Caco-2 (cell line): ENCODE results near the gene FAM229A. TPM values are rescaled to one million over a fixed set of nuclear protein-coding genes. Genes with fewer than 3 reads are reported as not detected.
A peak's percentile ranks its signal among the peaks of the same experiment; 100 is the strongest.

Experiments used
- BruUV-seq: library from RNA; stranded (reverse); fragments of 400-500 nt; replicated peaks from 2 replicates; lab custom pipeline; 2021; lab: Mats Ljungman, UMichigan
- CTCF ChIA-PET: fragments of 300-600 bp; sonication (Branson Sonifier 250); formaldehyde crosslinking; loops from one replicate; lab custom pipeline; 2022; ENCODE audit warnings: antibody characterized with exemption; lab: Charles Lee
- POLR2A ChIA-PET: fragments of 300-600 bp; sonication (Branson Sonifier 250); formaldehyde crosslinking; loops from one replicate; lab custom pipeline; 2022; ENCODE audit warnings: antibody characterized with exemption; lab: Charles Lee
- DNase-seq, 2 experiments: peaks; one replicate each; pipeline versions ENCODE4 v3.0.0 to v3.0.0-alpha.2; 2020 to 2022
- H3K27me3 ChIP-seq: replicated peaks from 2 replicates; pipeline ENCODE4 v1.6.0; 2011; ENCODE audit warnings: low read length; ENCODE audit not compliant: control insufficient read depth, insufficient read depth
- H3K36me3 ChIP-seq: 2 replicates; pipeline ENCODE4 v1.5.1; 2011; ENCODE audit warnings: low read length; ENCODE audit not compliant: control insufficient read depth, insufficient read depth
- H3K4me1 ChIP-seq: fragments of 250-450 bp; sonication (Bioruptor Pico); 2 replicates; pipeline ENCODE4 v1.5.1; 2020; ENCODE audit warnings: mild to moderate bottlenecking
- H3K4me3 ChIP-seq: 2 replicates; pipeline ENCODE4 v1.5.1; 2011; ENCODE audit warnings: low read depth, mild to moderate bottlenecking, control low read depth, low read length
- H3K9me3 ChIP-seq: fragments of 250-450 bp; sonication (Bioruptor Pico); 2 replicates; pipeline ENCODE4 v1.5.1; 2020; ENCODE audit warnings: mild to moderate bottlenecking, moderate library complexity
- H3K27ac Mint-ChIP-seq: one replicate; pipeline ENCODE4 v1.8.0; 2022; ENCODE audit warnings: mixed read lengths; ENCODE audit not compliant: unreplicated experiment
- H3K27me3 Mint-ChIP-seq: one replicate; pipeline ENCODE4 v1.8.0; 2022; ENCODE audit warnings: mixed read lengths; ENCODE audit not compliant: insufficient read depth, unreplicated experiment
- H3K36me3 Mint-ChIP-seq: one replicate; pipeline ENCODE4 v1.8.0; 2022; ENCODE audit warnings: mild to moderate bottlenecking, mixed read lengths; ENCODE audit not compliant: insufficient read depth, unreplicated experiment
- H3K4me1 Mint-ChIP-seq: one replicate; pipeline ENCODE4 v1.8.0; 2022; ENCODE audit warnings: low read depth, mixed read lengths; ENCODE audit not compliant: unreplicated experiment
- H3K4me3 Mint-ChIP-seq: one replicate; pipeline ENCODE4 v1.8.0; 2022; ENCODE audit warnings: mild to moderate bottlenecking, moderate library complexity, mixed read lengths; ENCODE audit not compliant: unreplicated experiment
- H3K9me3 Mint-ChIP-seq: one replicate; pipeline ENCODE4 v1.8.0; 2022; ENCODE audit warnings: mixed read lengths; ENCODE audit not compliant: unreplicated experiment
- intact Hi-C: fragments of 100-400 bp; cut with micrococcal nuclease; formaldehyde crosslinking; loops from one replicate; pipeline ENCODE4 v1.10.0; 2022; ENCODE audit not compliant: unreplicated experiment
- total RNA-seq: library from RNA; stranded (reverse); gene quantifications from 2 replicates; pipeline ENCODE4 v1.2.3, GENCODE V29; 2022
- TF ChIP-seq, protein P1 (sequence below), 2 experiments: fragments of 200-600 bp in 1 of 2; IDR thresholded peaks; 1 replicate in 1 of 2; 2 replicates in 1 of 2; pipeline versions ENCODE4 v1.5.1 to v1.8.0; 2011 to 2022; ENCODE audit warnings: antibody characterized with exemption in 1 of 2, control low read depth in 1 of 2, inconsistent platforms in 1 of 2, low read depth in 1 of 2, low read length in 1 of 2, mild to moderate bottlenecking in 1 of 2, moderate library complexity in 1 of 2; ENCODE audit not compliant: insufficient read depth in 1 of 2, severe bottlenecking in 1 of 2, unreplicated experiment in 1 of 2

Gene FAM229A
- total RNA-seq, 1 experiment from 2014 or later: 2.6 TPM

DNA sequence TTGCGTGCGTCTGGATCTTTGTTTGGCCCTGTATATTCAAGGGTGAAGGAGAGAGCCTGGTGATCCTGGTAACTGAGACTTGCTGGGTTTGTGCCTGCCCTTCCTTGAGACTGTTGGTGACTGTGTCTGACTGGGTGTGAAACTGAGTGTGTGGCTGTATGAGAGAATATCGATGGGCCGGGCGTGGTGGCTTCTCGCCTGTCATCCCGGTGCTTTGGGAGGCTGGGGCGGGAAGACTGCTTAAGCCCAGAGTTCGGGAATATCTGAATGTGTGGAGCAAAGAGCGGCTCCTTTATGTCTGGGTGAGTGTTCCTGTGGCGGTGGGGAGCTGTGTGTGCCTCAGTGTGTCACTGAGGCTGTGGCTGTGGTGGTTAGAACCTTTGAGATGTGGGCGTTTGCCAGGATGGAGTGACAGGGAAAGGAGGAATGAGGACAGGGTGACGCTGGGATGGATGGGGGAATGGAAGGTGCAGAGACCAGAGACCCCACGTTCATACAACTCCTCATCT is 23.6 kb downstream of the FAM229A start:
- H3K4me1 Mint-ChIP-seq: peaks cover 6% of the 10 kb centered on the region
- peaks cover 30% of the 10 kb centered on the region for H3K36me3 Mint-ChIP-seq
- no peak overlapping the region for H3K4me3 ChIP-seq
- TF ChIP-seq, protein P1, sequence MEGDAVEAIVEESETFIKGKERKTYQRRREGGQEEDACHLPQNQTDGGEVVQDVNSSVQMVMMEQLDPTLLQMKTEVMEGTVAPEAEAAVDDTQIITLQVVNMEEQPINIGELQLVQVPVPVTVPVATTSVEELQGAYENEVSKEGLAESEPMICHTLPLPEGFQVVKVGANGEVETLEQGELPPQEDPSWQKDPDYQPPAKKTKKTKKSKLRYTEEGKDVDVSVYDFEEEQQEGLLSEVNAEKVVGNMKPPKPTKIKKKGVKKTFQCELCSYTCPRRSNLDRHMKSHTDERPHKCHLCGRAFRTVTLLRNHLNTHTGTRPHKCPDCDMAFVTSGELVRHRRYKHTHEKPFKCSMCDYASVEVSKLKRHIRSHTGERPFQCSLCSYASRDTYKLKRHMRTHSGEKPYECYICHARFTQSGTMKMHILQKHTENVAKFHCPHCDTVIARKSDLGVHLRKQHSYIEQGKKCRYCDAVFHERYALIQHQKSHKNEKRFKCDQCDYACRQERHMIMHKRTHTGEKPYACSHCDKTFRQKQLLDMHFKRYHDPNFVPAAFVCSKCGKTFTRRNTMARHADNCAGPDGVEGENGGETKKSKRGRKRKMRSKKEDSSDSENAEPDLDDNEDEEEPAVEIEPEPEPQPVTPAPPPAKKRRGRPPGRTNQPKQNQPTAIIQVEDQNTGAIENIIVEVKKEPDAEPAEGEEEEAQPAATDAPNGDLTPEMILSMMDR (IDR thresholded peaks at IDR 0.05; ENCODE audit: insufficient read depth in 1 of 2, low read depth in 1 of 2, low read length in 1 of 2, severe bottlenecking in 1 of 2, unreplicated experiment in 1 of 2): no peak
- H3K27ac Mint-ChIP-seq: peak overlapping the region; percentile 14
- intact Hi-C loops: no loop called here
- 0 out of 2 replicates have a peak, but pooled peaks cover 2% of the 10 kb centered on the region for H3K36me3 ChIP-seq
- no peaks in the 10 kb centered on the region for H3K27me3 Mint-ChIP-seq
- no peaks in the 10 kb centered on the region for H3K9me3 ChIP-seq
- ChIA-PET CTCF (no interaction called here), POLR2A (no interaction called here)
- no peak for DNase-seq
- H3K27me3 ChIP-seq: no peaks in the 10 kb centered on the region
- BruUV-seq: no TSS peak
- H3K4me3 Mint-ChIP-seq: no peak overlapping the region
- H3K9me3 Mint-ChIP-seq: no peaks in the 10 kb centered on the region
- peaks cover 15% of the 10 kb centered on the region; the same call in 1 of the 2 replicates for H3K4me1 ChIP-seq

DNA sequence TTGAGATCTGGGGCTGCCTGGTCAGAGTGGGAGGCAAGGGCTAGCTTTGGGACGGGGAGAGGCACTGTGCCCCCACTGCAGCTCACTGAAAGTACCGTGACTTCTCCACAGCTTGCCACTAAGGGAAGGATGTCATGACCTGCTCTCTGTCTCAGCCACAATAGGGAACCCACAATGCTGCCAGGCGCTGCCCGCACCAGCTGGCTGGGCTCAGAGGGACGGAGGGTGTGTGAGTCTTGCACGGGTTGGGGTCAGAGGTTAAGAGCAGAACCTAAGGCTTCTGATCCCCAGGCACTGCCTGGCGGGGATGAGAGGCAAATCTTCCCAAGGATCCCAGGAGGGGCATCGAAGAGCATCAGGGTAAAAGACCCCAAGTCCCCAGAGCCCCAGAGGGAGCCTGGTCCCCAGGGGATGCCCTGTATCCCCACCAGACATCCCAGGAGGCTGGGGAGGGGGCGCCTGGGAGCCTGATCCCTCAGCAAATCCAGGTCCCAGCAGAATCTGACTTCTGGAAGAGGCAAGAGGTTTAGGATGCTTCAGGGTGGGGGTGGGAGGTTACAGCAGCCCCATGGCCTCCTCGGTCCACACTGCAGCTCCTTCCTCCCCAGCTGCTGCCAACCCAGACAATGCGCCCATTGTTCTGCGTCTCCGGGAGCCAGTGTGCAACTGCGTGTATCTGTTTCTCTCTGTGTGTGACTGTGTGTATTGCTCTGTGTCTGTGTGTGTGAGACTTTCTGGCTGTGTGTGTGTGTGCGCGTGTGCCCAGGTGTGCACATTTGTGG is 24.2 kb downstream of the FAM229A start:
- peaks cover 10% of the 10 kb centered on the region for H3K4me1 Mint-ChIP-seq
- H3K36me3 ChIP-seq: 0 out of 2 replicates have a peak, but pooled peaks cover 2% of the 10 kb centered on the region
- H3K27me3 Mint-ChIP-seq: no peaks in the 10 kb centered on the region
- DNase-seq: no peak
- peak overlapping the region; percentile 14 for H3K27ac Mint-ChIP-seq
- ChIA-PET CTCF (interaction anchor here (0.7 kb wide), 1 partner anchor 127 kb away, joined by 7 read pairs; no protein-coding TSS in a partner anchor), POLR2A (no interaction called here)
- BruUV-seq: no TSS peak
- H3K36me3 Mint-ChIP-seq: peaks cover 37% of the 10 kb centered on the region
- intact Hi-C loops: no loop called here
- peaks cover 15% of the 10 kb centered on the region for H3K4me1 ChIP-seq
- no peaks in the 10 kb centered on the region for H3K27me3 ChIP-seq
- H3K9me3 Mint-ChIP-seq: no peaks in the 10 kb centered on the region
- TF ChIP-seq, protein P1 (IDR thresholded peaks at IDR 0.05; ENCODE audit: insufficient read depth in 1 of 2, low read depth in 1 of 2, low read length in 1 of 2, severe bottlenecking in 1 of 2, unreplicated experiment in 1 of 2): no peak
- no peak overlapping the region for H3K4me3 Mint-ChIP-seq
- no peak overlapping the region for H3K4me3 ChIP-seq
- no peaks in the 10 kb centered on the region for H3K9me3 ChIP-seq

- BruUV-seq: no TSS peak
- Mint-ChIP-seq H3K4me3 (peak overlapping the region; percentile 83), H3K27me3 (no peaks in the 10 kb centered on the region), H3K27ac (no peak overlapping the region), H3K4me1 (peaks cover 16% of the 10 kb centered on the region), H3K36me3 (peaks cover 46% of the 10 kb centered on the region), H3K9me3 (no peaks in the 10 kb centered on the region)
- ChIA-PET CTCF (interaction anchor here (0.6 to 0.7 kb wide), 2 partner anchors 60 to 127 kb away, joined by 3 to 7 read pairs; no protein-coding TSS in a partner anchor), POLR2A (no interaction called here)
- Histone ChIP-seq H3K9me3 (no peaks in the 10 kb centered on the region), H3K4me3 (no peak overlapping the region), H3K4me1 (peaks cover 22% of the 10 kb centered on the region), H3K27me3 (no peaks in the 10 kb centered on the region), H3K36me3 (0 out of 2 replicates have a peak, but pooled peaks cover 2% of the 10 kb centered on the region)
- no peak for DNase-seq
- TF ChIP-seq, protein P1 (IDR thresholded peaks at IDR 0.05; ENCODE audit: insufficient read depth in 1 of 2, low read depth in 1 of 2, low read length in 1 of 2, severe bottlenecking in 1 of 2, unreplicated experiment in 1 of 2): no peak
- intact Hi-C loops: no loop called here
These were observed 25.2 kb downstream of the FAM229A start for GRCh38 chr1:32336963-32337675.
